Measurements from ENCODE around the gene DUOX1. TPM values are rescaled to one million over a fixed set of nuclear protein-coding genes. Genes with fewer than 3 reads are reported as not detected.

Gene DUOX1
- total RNA-seq, 3 donors from 2014 or later = 0.43 to 1.7 (median 0.70) TPM

DNA sequence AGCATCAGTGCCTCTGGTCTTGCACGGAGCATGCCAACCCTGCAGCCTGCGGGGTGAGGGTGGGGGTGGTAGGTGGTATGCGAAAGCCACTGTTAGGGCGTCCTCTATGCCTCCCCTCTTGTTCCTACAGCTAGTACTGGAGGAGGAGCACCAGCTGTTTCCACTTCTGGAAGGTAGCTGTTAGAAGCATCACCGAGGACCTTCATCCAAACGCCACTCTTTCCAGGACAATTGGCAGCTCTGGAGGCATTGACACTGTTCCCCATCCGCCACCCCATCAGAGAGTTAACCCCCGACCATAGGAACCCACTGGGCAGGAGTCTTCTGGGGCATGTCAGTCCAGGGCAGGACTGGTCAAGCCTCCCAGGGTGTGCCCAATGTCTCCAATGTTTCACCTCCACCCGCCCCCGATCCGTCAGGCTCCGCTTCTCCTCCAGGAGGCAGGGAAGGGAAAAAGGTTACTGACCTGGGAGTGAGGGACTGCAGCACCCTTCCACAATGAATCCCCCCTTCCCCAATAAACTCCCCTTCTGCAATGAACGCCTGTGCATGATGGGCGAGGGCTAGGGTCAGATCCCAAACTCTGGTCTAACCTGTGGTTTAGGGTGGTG is 16.3 kb upstream of the DUOX1 start:
- DNase-seq (no peak), ATAC-seq (no peak)
- no peaks in the 10 kb centered on the region for H3K36me3 ChIP-seq (ENCODE audit: low read depth)
- TF ChIP-seq, protein P1, sequence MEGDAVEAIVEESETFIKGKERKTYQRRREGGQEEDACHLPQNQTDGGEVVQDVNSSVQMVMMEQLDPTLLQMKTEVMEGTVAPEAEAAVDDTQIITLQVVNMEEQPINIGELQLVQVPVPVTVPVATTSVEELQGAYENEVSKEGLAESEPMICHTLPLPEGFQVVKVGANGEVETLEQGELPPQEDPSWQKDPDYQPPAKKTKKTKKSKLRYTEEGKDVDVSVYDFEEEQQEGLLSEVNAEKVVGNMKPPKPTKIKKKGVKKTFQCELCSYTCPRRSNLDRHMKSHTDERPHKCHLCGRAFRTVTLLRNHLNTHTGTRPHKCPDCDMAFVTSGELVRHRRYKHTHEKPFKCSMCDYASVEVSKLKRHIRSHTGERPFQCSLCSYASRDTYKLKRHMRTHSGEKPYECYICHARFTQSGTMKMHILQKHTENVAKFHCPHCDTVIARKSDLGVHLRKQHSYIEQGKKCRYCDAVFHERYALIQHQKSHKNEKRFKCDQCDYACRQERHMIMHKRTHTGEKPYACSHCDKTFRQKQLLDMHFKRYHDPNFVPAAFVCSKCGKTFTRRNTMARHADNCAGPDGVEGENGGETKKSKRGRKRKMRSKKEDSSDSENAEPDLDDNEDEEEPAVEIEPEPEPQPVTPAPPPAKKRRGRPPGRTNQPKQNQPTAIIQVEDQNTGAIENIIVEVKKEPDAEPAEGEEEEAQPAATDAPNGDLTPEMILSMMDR (IDR thresholded peaks at IDR 0.05) = no peak
- no peaks in the 10 kb centered on the region for H3K9me3 ChIP-seq
- intact Hi-C loops (cut with DNase I, micrococcal nuclease) = no loop called here
- no peak overlapping the region for H3K4me3 ChIP-seq
- H3K4me1 ChIP-seq (ENCODE audit: low read depth) = peaks cover 6% of the 10 kb centered on the region

DNA sequence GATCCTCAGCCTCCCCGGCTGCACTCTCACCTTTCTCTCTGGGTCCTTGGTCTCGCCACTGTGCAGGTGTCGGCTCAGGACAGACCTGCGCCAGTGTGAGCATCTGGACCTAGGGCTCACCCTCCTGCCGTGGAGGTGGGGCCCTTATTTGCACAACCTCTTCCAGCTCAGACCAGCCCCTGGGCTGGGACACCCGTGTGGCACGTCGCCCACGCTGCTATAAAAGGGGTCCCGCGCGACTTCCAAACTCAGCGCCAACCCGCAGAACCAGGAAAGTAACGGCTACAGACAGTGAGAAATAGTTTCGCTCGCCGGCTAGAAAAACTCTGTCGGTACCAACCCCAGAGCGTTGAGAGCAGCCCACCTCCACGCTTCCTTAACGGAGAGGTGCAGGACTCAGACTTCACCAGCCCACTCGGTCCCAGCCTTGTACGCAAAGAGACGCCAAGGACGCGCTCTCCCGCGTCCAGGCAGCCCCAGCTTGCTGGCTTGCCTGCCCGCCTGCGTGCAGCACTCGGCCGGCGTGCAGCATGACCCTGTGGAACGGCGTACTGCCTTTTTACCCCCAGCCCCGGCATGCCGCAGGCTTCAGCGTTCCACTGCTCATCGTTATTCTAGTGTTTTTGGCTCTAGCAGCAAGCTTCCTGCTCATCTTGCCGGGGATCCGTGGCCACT is 15.6 kb upstream of the DUOX1 start, which contains the start of the genes DUOX2 and DUOXA2:
TSS of gene DUOX2 (minus strand) at position 97 of the 675 bp plus-strand sequence. CDS start 761 bp downstream, outside the sequence.
TSS of gene DUOXA2 (plus strand) at position 251 of the 675 bp plus-strand sequence. CDS start at position 531, 280 bp downstream.
- H3K4me1 ChIP-seq (ENCODE audit: low read depth) = peaks cover 6% of the 10 kb centered on the region
- peak; percentile 59 for ATAC-seq
- TF ChIP-seq, protein P1 (IDR thresholded peaks at IDR 0.05) = no peak
- intact Hi-C loops (cut with DNase I, micrococcal nuclease) = no loop called here
- DNase-seq = no peak
- H3K9me3 ChIP-seq = no peaks in the 10 kb centered on the region
- no peaks in the 10 kb centered on the region for H3K36me3 ChIP-seq (ENCODE audit: low read depth)
- H3K4me3 ChIP-seq = no peak within 1 kb of the TSS

DNA sequence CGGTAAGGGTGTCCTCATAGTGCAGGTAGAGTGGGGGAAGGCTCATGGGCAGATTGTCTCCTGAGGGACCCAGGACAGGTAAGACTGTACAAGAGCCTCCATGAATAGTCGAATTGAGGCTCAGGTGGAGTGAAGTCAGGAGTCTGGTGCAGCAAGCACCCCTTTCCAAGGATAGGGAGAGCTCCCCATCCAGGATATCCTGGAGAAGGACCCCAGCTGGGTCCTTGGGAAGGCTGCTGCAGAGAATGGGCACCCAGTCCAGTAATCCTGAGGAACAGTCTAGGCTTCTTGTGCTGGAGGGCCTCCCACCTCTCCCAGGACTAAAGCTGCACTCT is 15.1 kb upstream of the DUOX1 start:
- DNase-seq = no peak
- Histone ChIP-seq H3K4me1 (ENCODE audit: low read depth) (peaks cover 6% of the 10 kb centered on the region), H3K4me3 (no peak overlapping the region), H3K36me3 (ENCODE audit: low read depth) (no peaks in the 10 kb centered on the region), H3K9me3 (no peaks in the 10 kb centered on the region)
- TF ChIP-seq, protein P1 (IDR thresholded peaks at IDR 0.05) = no peak
- intact Hi-C loops (cut with DNase I, micrococcal nuclease) = no loop called here
- no peak for ATAC-seq

DNA sequence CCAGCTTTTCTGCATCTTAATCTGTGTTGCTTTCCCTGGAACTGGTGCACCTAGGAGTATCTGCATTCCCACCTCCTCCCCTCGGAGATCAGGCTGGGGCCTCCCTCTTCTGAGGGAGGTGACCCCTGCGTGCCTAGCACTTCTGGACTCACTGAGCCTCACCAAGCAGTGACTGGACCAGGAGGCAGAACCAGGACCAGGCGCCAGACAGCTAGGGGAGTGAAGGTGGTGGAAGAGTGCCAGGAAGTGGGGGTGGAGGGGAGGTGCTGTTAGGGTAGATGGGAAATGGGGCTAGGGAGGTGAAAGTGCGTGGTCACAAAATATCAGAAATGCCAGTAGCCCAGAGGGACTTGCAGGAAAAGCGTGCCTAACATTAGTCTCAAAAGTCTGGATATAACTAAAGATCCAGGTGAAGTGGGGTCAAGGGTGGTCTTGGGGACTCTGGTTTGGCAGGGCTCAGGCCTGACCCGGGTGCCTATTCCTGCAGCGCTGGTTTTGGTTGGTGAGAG is 14.4 kb upstream of the DUOX1 start:
- DNase-seq (no peak), ATAC-seq (no peak)
- Histone ChIP-seq H3K4me3 (no peak overlapping the region), H3K36me3 (ENCODE audit: low read depth) (no peaks in the 10 kb centered on the region), H3K4me1 (ENCODE audit: low read depth) (peaks cover 6% of the 10 kb centered on the region), H3K9me3 (no peaks in the 10 kb centered on the region)
- intact Hi-C loops (cut with DNase I, micrococcal nuclease) = no loop called here
- TF ChIP-seq, protein P1 (IDR thresholded peaks at IDR 0.05) = no peak

DNA sequence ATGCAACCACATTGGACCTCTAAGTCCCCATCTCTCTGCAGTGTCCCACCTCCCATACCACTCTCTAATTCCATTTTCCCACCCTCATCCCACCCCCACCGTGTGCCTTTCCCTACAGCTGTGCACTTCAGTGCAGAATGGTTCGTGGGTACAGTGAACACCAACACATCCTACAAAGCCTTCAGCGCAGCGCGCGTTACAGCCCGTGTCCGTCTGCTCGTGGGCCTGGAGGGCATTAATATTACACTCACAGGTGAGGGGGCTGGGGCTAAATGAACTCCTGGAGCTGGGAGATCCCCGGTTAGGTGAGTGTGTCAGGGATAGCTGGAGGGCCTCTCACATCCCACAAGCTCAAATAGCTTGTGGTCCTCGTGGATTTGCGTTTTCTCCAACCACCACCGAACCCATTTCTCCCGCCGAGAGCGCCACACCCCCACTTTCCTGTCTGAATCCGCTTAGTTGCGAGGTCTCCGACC is 13.8 kb upstream of the DUOX1 start:
- H3K36me3 ChIP-seq (ENCODE audit: low read depth) = no peaks in the 10 kb centered on the region
- peaks cover 6% of the 10 kb centered on the region for H3K4me1 ChIP-seq (ENCODE audit: low read depth)
- TF ChIP-seq, protein P1 (IDR thresholded peaks at IDR 0.05) = no peak
- intact Hi-C loops (cut with DNase I, micrococcal nuclease) = no loop called here
- H3K4me3 ChIP-seq = no peak overlapping the region
- ATAC-seq (no peak), DNase-seq (no peak)
- no peaks in the 10 kb centered on the region for H3K9me3 ChIP-seq
